Colonic mucosa (tissue), 4 donors: ENCODE data around the gene MRPL28. TPM values are rescaled to one million over a fixed set of nuclear protein-coding genes. Genes with fewer than 3 reads are reported as not detected.
"Not testable (repeated sequence)": the region's sequence is repeated elsewhere in the genome, so short reads cannot be mapped to it uniquely, and the experiment has no call there.

Source experiments
- DNase-seq: peaks from one replicate; pipeline ENCODE4 v3.0.0-alpha.2; 2020
- H3K27ac ChIP-seq: fragments of 200-600 bp; one replicate; pipeline ENCODE4 v1.8.0; 2021
- H3K27me3 ChIP-seq: fragments of 200-600 bp; one replicate; pipeline ENCODE4 v1.8.0; 2021
- H3K36me3 ChIP-seq: fragments of 200-600 bp; one replicate; pipeline ENCODE4 v1.8.0; 2021
- H3K4me1 ChIP-seq: fragments of 200-600 bp; one replicate; pipeline ENCODE4 v1.8.0; 2021; ENCODE audit warnings: mild to moderate bottlenecking
- H3K4me3 ChIP-seq: fragments of 200-600 bp; one replicate; pipeline ENCODE4 v1.8.0; 2021
- H3K9ac ChIP-seq, 2 donors: one replicate each; pipeline ENCODE4 v1.7.0; 2013; ENCODE audit warnings: control low read depth in 2 of 2, low read depth in 2 of 2, low read length in 2 of 2
- H3K9me3 ChIP-seq: fragments of 200-600 bp; one replicate; pipeline ENCODE4 v1.8.0; 2021
- CTCF ChIP-seq: fragments of 200-600 bp; IDR thresholded peaks from one replicate; pipeline ENCODE4 v1.8.0; 2022; ENCODE audit warnings: antibody characterized with exemption, mild to moderate bottlenecking
- intact Hi-C: fragments of 100-400 bp; cut with DNase I; formaldehyde crosslinking; loops from one replicate; pipeline ENCODE4 v1.14.1; 2022
- total RNA-seq, 2 donors: library from RNA; stranded (reverse); fragmentation: NEBNext Ultra II Directional in 1 of 2; extraction: Animal tissue kit (Norgen Biotek cat#: 25700) in 1 of 2; gene quantifications; one replicate each; pipeline ENCODE4 v1.2.1, GENCODE V29; 2021
- donor health status: healthy.
- donor health status: DM: no; HTN: no; CAD: no.
- donor health status: DM: no; HTN: no; CAD: no.

Gene MRPL28
- total RNA-seq, 2 donors from 2014 or later: 59.4 to 75.4 TPM

GRCh38 chr16:345772-346171 lies 24.6 kb downstream of the MRPL28 start:
- H3K36me3 ChIP-seq: no peaks in the 10 kb centered on the region
- H3K4me3 ChIP-seq: no peak overlapping the region
- no peak overlapping the region for H3K27ac ChIP-seq
- no peak for TF ChIP-seq CTCF
- intact Hi-C loops: no loop called here
- no peak overlapping the region for H3K9ac ChIP-seq
- no peaks in the 10 kb centered on the region for H3K27me3 ChIP-seq
- H3K9me3 ChIP-seq: no peaks in the 10 kb centered on the region
- no peak for DNase-seq
- H3K4me1 ChIP-seq: peaks cover 2% of the 10 kb centered on the region

- intact Hi-C loops: no loop called here
- no peak overlapping the region for H3K9ac ChIP-seq
- no peaks in the 10 kb centered on the region for H3K9me3 ChIP-seq
- DNase-seq: no peak
- H3K27ac ChIP-seq: no peak overlapping the region
- H3K27me3 ChIP-seq: no peaks in the 10 kb centered on the region
- TF ChIP-seq CTCF: no peak
- H3K4me3 ChIP-seq: no peak overlapping the region
- H3K36me3 ChIP-seq: no peaks in the 10 kb centered on the region
- peaks cover 13% of the 10 kb centered on the region for H3K4me1 ChIP-seq
Observed at GRCh38 chr16:342455-343213, 27.7 kb downstream of the MRPL28 start.

GRCh38 chr16:341974-342336 lies 28.4 kb downstream of the MRPL28 start:
- H3K4me3 ChIP-seq, DNase-seq, H3K36me3 ChIP-seq, H3K27me3 ChIP-seq, H3K9ac ChIP-seq, H3K9me3 ChIP-seq, H3K27ac ChIP-seq, intact Hi-C loops: not testable (repeated sequence)
- H3K4me1 ChIP-seq: peaks cover 13% of the 10 kb centered on the region

- DNase-seq, H3K9ac ChIP-seq, H3K9me3 ChIP-seq, H3K36me3 ChIP-seq, H3K27me3 ChIP-seq, intact Hi-C loops, H3K27ac ChIP-seq, H3K4me3 ChIP-seq: not testable (repeated sequence)
- H3K4me1 ChIP-seq: peaks cover 13% of the 10 kb centered on the region
Observed at GRCh38 chr16:341095-341973, 29.0 kb downstream of the MRPL28 start.

- TF ChIP-seq CTCF: no peak
- H3K4me3 ChIP-seq: no peak overlapping the region
- peaks cover 13% of the 10 kb centered on the region for H3K4me1 ChIP-seq
- H3K9me3 ChIP-seq: no peaks in the 10 kb centered on the region
- H3K27ac ChIP-seq: no peak overlapping the region
- intact Hi-C loops: no loop called here
- DNase-seq: no peak
- no peaks in the 10 kb centered on the region for H3K27me3 ChIP-seq
- H3K9ac ChIP-seq: no peak overlapping the region
- no peaks in the 10 kb centered on the region for H3K36me3 ChIP-seq
Observed at GRCh38 chr16:340370-341091, 29.8 kb downstream of the MRPL28 start.

- no peak overlapping the region for H3K27ac ChIP-seq
- H3K4me3 ChIP-seq: no peak overlapping the region
- H3K36me3 ChIP-seq: no peaks in the 10 kb centered on the region
- peaks cover 13% of the 10 kb centered on the region for H3K4me1 ChIP-seq
- no peak for DNase-seq
- peak overlapping the region in 1 of 2 donors; percentile 12 for H3K9ac ChIP-seq
- no peak for TF ChIP-seq CTCF
- H3K27me3 ChIP-seq: no peaks in the 10 kb centered on the region
- H3K9me3 ChIP-seq: no peaks in the 10 kb centered on the region
- intact Hi-C loops: no loop called here
Observed at GRCh38 chr16:339680-340079, 30.7 kb downstream of the MRPL28 start.
